Upper lobe of right lung (tissue), 1 donor: ENCODE data around the gene KCNH6. TPM values are rescaled to one million over a fixed set of nuclear protein-coding genes. Genes with fewer than 3 reads are reported as not detected.

Source experiments
- ATAC-seq: fragments of 200-7000 bp; cut with Tn5 transposase; one replicate; pipeline ENCODE4 v1.9.1; 2020; ENCODE audit warnings: mild to moderate bottlenecking, moderate library complexity
- DNase-seq: peaks from one replicate; pipeline ENCODE4 v3.0.0-alpha.2; 2020
- H3K27ac ChIP-seq: fragments of 200-600 bp; one replicate; pipeline ENCODE4 v1.8.0; 2022
- H3K27me3 ChIP-seq: fragments of 200-600 bp; one replicate; pipeline ENCODE4 v1.8.0; 2022; ENCODE audit warnings: mild to moderate bottlenecking
- H3K36me3 ChIP-seq: fragments of 200-600 bp; one replicate; pipeline ENCODE4 v1.8.0; 2022
- H3K4me1 ChIP-seq: fragments of 200-600 bp; one replicate; pipeline ENCODE4 v1.8.0; 2022
- H3K4me3 ChIP-seq: fragments of 200-600 bp; one replicate; pipeline ENCODE4 v1.8.0; 2022; ENCODE audit warnings: mild to moderate bottlenecking
- H3K9me3 ChIP-seq: fragments of 200-600 bp; one replicate; pipeline ENCODE4 v1.8.0; 2022
- intact Hi-C: fragments of 100-400 bp; cut with DNase I; formaldehyde crosslinking; loops from one replicate; pipeline ENCODE4 v1.11.0; 2022
- total RNA-seq: library from RNA; stranded (reverse); fragmentation: NEBNext Ultra II Directional; extraction: Animal tissue kit (Norgen Biotek cat#: 25700); gene quantifications from one replicate; pipeline ENCODE4 v1.2.1, GENCODE V29; 2021
- TF ChIP-seq, protein P1 (sequence below): fragments of 200-600 bp; IDR thresholded peaks from one replicate; pipeline ENCODE4 v1.8.0; 2022; ENCODE audit warnings: antibody characterized with exemption
- donor health status: DM: no; HTN: yes; CAD: no; lungs with severe emphysema.

KCNH6 gene
- total RNA-seq, 1 donor from 2014 or later: not detected

DNA sequence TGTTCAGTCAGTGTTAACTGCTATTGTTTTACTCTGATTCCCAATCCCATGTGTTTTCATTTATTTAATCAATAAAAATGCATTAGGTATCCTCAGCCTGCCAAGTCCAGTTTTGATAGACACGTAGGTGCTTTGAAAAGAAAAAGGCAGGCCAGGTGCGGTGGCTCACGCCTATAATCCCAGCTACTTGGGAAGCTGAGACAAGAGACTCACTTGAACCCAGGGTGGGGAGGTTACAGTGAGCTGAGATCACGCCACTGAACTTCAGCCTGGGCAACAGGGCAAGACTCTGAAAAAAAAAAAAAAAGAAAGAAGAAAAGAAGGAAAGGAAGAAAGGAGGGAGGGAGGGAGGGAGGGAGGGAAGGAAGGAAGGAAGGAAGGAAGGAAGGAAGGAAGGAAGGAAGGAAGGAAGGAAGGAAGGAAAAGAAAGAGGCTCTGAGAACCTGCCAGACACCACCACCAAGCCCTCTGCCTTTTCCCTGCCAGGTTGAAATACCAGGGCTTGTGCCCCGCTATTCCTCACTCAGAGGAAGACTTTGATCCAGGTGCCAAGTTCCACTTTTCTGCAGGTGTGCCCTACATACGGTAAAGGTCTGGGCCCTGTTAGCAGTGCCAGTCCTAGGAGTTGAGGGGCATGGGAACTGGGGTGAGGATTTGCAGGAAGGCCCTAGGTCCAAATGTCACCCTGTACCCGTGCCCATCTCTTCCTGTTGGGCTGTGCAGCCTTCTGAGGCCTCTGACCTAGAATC lies 10.1 kb upstream of the KCNH6 start:
- no peak overlapping the region for H3K27ac ChIP-seq
- H3K9me3 ChIP-seq: no peaks in the 10 kb centered on the region
- TF ChIP-seq, protein P1, sequence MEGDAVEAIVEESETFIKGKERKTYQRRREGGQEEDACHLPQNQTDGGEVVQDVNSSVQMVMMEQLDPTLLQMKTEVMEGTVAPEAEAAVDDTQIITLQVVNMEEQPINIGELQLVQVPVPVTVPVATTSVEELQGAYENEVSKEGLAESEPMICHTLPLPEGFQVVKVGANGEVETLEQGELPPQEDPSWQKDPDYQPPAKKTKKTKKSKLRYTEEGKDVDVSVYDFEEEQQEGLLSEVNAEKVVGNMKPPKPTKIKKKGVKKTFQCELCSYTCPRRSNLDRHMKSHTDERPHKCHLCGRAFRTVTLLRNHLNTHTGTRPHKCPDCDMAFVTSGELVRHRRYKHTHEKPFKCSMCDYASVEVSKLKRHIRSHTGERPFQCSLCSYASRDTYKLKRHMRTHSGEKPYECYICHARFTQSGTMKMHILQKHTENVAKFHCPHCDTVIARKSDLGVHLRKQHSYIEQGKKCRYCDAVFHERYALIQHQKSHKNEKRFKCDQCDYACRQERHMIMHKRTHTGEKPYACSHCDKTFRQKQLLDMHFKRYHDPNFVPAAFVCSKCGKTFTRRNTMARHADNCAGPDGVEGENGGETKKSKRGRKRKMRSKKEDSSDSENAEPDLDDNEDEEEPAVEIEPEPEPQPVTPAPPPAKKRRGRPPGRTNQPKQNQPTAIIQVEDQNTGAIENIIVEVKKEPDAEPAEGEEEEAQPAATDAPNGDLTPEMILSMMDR: no peak
- intact Hi-C loops: no loop called here
- H3K27me3 ChIP-seq: no peaks in the 10 kb centered on the region
- no peak for ATAC-seq
- no peaks in the 10 kb centered on the region for H3K4me1 ChIP-seq
- no peaks in the 10 kb centered on the region for H3K36me3 ChIP-seq
- DNase-seq: no peak
- no peak overlapping the region for H3K4me3 ChIP-seq

GRCh38 chr17:63514477-63514876 lies 8.7 kb upstream of the KCNH6 start:
- intact Hi-C loops: no loop called here
- Histone ChIP-seq H3K27ac (no peak overlapping the region), H3K36me3 (no peaks in the 10 kb centered on the region), H3K4me1 (no peaks in the 10 kb centered on the region), H3K9me3 (no peaks in the 10 kb centered on the region), H3K4me3 (no peak overlapping the region), H3K27me3 (no peaks in the 10 kb centered on the region)
- ATAC-seq: no peak
- TF ChIP-seq, protein P1: no peak
- no peak for DNase-seq

DNA sequence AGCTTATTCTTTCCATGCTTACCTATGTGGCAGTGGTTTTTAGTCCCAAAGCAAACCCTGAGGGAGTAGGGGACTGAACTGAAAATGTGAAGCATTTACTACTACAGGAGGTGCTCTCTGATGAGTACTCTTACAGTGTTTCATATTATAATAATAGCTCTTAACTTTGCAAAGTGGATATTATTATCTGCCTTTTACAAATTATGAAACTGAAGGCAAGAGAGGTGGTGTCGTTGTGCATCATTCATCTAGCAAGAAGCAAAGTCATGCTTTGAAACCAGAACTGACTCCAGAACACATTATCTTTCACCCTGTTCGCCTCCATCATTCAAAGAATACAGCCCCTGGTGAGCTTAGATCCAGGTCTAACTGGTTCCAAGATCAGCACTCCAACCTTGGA lies 8.2 kb upstream of the KCNH6 start:
- Histone ChIP-seq H3K27me3 (no peaks in the 10 kb centered on the region), H3K4me3 (no peak overlapping the region), H3K4me1 (no peaks in the 10 kb centered on the region), H3K36me3 (no peaks in the 10 kb centered on the region), H3K9me3 (no peaks in the 10 kb centered on the region), H3K27ac (no peak overlapping the region)
- ATAC-seq (no peak), DNase-seq (no peak)
- TF ChIP-seq, protein P1: no peak
- intact Hi-C loops: no loop called here

GRCh38 chr17:63515426-63515825 lies 7.7 kb upstream of the KCNH6 start:
- H3K4me3 ChIP-seq: no peak overlapping the region
- H3K27me3 ChIP-seq: no peaks in the 10 kb centered on the region
- TF ChIP-seq, protein P1: no peak
- H3K4me1 ChIP-seq: no peaks in the 10 kb centered on the region
- DNase-seq: no peak
- ATAC-seq: no peak
- no peaks in the 10 kb centered on the region for H3K36me3 ChIP-seq
- H3K9me3 ChIP-seq: no peaks in the 10 kb centered on the region
- H3K27ac ChIP-seq: no peak overlapping the region
- intact Hi-C loops: no loop called here

DNA sequence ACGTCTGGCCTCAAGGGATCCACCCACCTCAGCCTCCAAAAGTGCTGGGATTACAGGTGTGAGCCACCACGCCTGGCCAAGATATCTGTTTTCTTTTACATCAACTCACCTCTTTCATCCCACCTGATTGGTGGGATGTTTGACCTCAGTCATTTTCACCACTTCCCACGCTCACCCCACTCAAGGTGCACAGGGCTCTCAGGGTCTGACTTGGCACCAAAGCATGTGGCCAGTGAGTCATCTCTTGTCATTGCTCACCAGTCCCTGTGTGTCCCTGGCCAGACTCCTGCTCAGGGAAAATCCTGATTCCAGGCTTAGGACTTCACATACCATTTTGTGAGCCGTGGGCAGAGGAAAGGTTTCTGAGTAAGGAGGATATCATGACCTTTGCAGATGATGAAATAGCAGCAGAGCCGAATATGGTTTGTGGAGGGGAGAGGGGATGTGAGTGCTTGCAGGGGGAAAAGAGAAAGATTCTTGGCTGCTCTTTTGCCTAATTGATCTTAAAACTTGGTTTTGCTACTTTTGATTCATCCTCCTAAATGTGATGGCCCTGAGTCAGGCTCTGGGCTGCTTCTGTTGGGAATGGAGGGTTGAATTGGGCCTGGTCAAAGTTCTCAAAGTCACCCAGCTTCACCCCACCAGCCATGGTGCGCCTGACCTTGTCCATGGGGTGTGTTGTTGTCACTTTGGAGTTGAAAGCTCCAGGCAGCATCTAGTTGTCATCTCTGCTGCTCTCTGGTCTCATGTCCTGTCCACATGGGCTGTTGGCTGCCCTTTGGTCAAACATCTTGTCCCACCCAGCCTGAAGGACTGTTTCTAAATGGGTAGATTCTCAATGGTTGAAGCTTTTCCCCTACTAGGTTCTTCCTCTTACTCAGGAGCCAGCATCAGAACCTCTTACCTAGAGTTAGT lies 6.0 kb upstream of the KCNH6 start:
- no peaks in the 10 kb centered on the region for H3K9me3 ChIP-seq
- H3K27ac ChIP-seq: no peak overlapping the region
- TF ChIP-seq, protein P1: no peak
- H3K27me3 ChIP-seq: no peaks in the 10 kb centered on the region
- DNase-seq (no peak), ATAC-seq (no peak)
- H3K36me3 ChIP-seq: no peaks in the 10 kb centered on the region
- no peak overlapping the region for H3K4me3 ChIP-seq
- H3K4me1 ChIP-seq: no peaks in the 10 kb centered on the region
- intact Hi-C loops: no loop called here
